Transverse colon (tissue), 4 donors: ENCODE results near the gene RELT. TPM values are rescaled to one million over a fixed set of nuclear protein-coding genes. Genes with fewer than 3 reads are reported as not detected.

Experiments
- DNase-seq: peaks from one replicate; pipeline ENCODE4 v3.0.0-alpha.2; 2019
- H3K27ac ChIP-seq, 4 donors: fragments of 200-600 bp; sonication (generic); 2 replicates each; pipeline ENCODE4 v1.5.1; 2016 to 2018; ENCODE audit warnings: inconsistent platforms in 4 of 4
- H3K27me3 ChIP-seq: fragments of 200-600 bp; sonication (generic); 2 replicates; pipeline ENCODE4 v1.5.1; 2017; ENCODE audit warnings: inconsistent platforms
- H3K36me3 ChIP-seq, 4 donors: fragments of 200-600 bp; sonication (generic); 2 replicates each; pipeline ENCODE4 v1.5.1; 2017 to 2019; ENCODE audit warnings: inconsistent platforms in 4 of 4
- H3K4me1 ChIP-seq, 4 donors: fragments of 200-600 bp; sonication (generic); 2 replicates each; pipeline ENCODE4 v1.5.1; 2017 to 2020; ENCODE audit warnings: inconsistent platforms in 4 of 4
- H3K4me3 ChIP-seq, 4 donors: fragments of 200-600 bp; sonication (generic); 1 replicate in 1 of 4; 2 replicates in 3 of 4; pipeline versions ENCODE4 v1.5.1 to v1.6.1; 2017 to 2019; ENCODE audit warnings: inconsistent platforms in 4 of 4
- H3K9me3 ChIP-seq, 2 donors: fragments of 200-600 bp; sonication (generic); 2 replicates each; pipeline ENCODE4 v1.5.1; 2017 to 2019; ENCODE audit warnings: inconsistent platforms in 2 of 2
- EP300 ChIP-seq: sonication (generic); formaldehyde crosslinking; IDR thresholded peaks from one replicate; pipeline ENCODE4 v1.6.1; 2017; ENCODE audit warnings: antibody characterized with exemption, low read depth
- POLR2A ChIP-seq: fragments of 450-650 bp; IDR thresholded peaks from one replicate; pipeline ENCODE4 v1.6.1; 2016; ENCODE audit warnings: antibody characterized with exemption, mild to moderate bottlenecking, moderate library complexity
- POLR2AphosphoS5 ChIP-seq, 3 donors: sonication (generic); formaldehyde crosslinking; IDR thresholded peaks; one replicate each; pipeline ENCODE4 v1.6.1; 2016; ENCODE audit warnings: antibody characterized with exemption in 3 of 3
- WGBS, 2 donors: methylation state at CpG; one replicate each; pipeline ENCODE4 v1.1.5; 2018; ENCODE audit warnings: low coverage in 1 of 2; 5-methylcytosine and 5-hydroxymethylcytosine counted together
- in situ Hi-C, 4 donors: fragments of 200-750 bp; cut with MboI; loops; one replicate each; pipeline versions ENCODE4 v1.15.0 to v1.15.1; 2017; ENCODE audit warnings: low sequenced_read_pairs in 3 of 4, low pct_ligation_motif_present in 1 of 4, low pct_unique_long_range_greater_than_20kb in 1 of 4
- intact Hi-C: fragments of 100-400 bp; cut with DNase I; formaldehyde crosslinking; loops from one replicate; pipeline ENCODE4 v1.15.1; 2023; ENCODE audit warnings: low total_unique reads
- total RNA-seq, 4 donors: library from RNA; depleted of rRNA; stranded (reverse); fragments of >200 nt; gene quantifications; one replicate each; pipeline ENCODE4 v1.1.0, GENCODE V29; 2016
- TF ChIP-seq, protein P1 (sequence below), 5 experiments: fragments of 200-600 bp in 3 of 5; fragments of 450-650 bp in 2 of 5; sonication (generic) in 3 of 5; IDR thresholded peaks; 1 replicate in 2 of 5; 2 replicates in 3 of 5; pipeline ENCODE4 v1.5.1; 2016 to 2017; ENCODE audit warnings: antibody characterized with exemption in 5 of 5, inconsistent platforms in 3 of 5, mild to moderate bottlenecking in 2 of 5, moderate library complexity in 1 of 5

The RELT gene
- total RNA-seq, 4 donors from 2014 or later, result 2.0 to 10.1 (median 6.1) TPM

DNA sequence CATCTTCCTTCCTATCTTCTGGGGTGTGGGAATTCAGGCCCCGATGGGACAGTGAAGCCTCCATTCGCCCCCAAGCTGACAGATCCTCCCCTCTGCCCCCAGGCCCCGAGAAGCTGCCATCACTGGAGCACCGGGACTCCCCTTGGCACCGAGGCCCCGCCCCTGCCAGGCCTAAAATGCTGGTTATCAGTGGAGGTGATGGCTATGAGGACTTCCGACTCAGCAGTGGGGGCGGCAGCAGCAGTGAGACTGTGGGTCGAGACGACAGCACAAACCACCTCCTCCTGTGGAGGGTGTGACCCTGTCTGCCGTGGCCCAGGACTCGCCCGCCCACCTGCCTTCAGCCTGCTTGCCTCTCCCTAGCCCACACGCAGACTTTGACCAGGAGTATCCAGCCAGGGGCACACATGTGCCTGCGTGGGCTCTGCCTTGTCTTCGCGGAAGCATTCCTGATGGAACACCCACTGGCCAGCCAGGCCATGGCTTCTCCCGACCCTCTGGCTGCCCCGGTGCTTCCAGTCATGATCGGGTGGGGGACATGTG, 8.6 kb upstream of the RELT start:
- H3K27ac ChIP-seq, result no peak overlapping the region
- peaks cover 0 to 5% (median 0%) of the 10 kb centered on the region in 4 donors for H3K4me1 ChIP-seq
- no peaks in the 10 kb centered on the region for H3K9me3 ChIP-seq
- no peak for DNase-seq
- in situ Hi-C loops, result no loop called here
- 80% methylated on average over 20 of the region's 20 CpGs; no CpG with 5 or more reads in 1 of the 2 donors for WGBS, 2 donors
- no peaks in the 10 kb centered on the region for H3K36me3 ChIP-seq
- no peaks in the 10 kb centered on the region for H3K27me3 ChIP-seq
- H3K4me3 ChIP-seq, result no peak overlapping the region
- intact Hi-C loops, result no loop called here
- TF ChIP-seq POLR2A, result no peak
- TF ChIP-seq POLR2AphosphoS5 (IDR thresholded peaks at IDR 0.05), result no peak
- TF ChIP-seq, protein P1, sequence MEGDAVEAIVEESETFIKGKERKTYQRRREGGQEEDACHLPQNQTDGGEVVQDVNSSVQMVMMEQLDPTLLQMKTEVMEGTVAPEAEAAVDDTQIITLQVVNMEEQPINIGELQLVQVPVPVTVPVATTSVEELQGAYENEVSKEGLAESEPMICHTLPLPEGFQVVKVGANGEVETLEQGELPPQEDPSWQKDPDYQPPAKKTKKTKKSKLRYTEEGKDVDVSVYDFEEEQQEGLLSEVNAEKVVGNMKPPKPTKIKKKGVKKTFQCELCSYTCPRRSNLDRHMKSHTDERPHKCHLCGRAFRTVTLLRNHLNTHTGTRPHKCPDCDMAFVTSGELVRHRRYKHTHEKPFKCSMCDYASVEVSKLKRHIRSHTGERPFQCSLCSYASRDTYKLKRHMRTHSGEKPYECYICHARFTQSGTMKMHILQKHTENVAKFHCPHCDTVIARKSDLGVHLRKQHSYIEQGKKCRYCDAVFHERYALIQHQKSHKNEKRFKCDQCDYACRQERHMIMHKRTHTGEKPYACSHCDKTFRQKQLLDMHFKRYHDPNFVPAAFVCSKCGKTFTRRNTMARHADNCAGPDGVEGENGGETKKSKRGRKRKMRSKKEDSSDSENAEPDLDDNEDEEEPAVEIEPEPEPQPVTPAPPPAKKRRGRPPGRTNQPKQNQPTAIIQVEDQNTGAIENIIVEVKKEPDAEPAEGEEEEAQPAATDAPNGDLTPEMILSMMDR (IDR thresholded peaks at IDR 0.05), result no peak
- no peak for TF ChIP-seq EP300

DNA sequence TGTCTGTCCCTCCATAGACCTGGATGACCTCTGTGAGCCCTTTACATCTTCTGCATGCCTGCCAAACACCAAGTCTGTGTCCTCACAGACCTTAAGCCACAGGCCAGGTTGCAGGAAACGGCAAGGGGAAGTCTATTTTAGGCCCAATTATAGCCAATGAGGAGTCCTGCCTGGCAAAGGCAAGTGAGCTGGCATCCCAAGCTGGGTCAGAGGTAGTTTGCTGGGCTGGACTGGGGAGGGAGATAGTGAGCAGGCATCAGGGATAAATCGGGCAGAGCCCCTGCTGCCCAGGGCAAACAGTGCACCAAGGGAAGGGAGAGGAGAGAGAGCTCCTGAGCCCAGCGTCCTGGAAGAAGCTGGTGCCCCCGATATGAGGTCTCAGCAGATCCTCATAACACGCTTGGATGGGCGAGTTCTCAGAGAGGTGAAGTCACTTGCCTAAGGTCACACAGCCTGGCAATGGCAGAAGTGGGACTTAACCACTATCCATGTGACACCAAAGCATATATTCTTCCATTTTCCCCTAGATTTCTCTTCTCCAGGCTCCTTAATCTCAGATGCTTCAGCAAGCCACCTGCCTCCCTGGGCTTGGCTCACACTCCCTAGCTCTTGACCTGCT, 3.7 kb upstream of the RELT start:
- WGBS, 2 donors, result 65% methylated on average over 6 of the region's 6 CpGs; no CpG with 5 or more reads in 1 of the 2 donors
- H3K27me3 ChIP-seq, result no peaks in the 10 kb centered on the region
- intact Hi-C loops, result no loop called here
- no peaks in the 10 kb centered on the region for H3K36me3 ChIP-seq
- H3K9me3 ChIP-seq, result no peaks in the 10 kb centered on the region
- no peak for DNase-seq
- no peak overlapping the region for H3K27ac ChIP-seq
- no peak overlapping the region for H3K4me3 ChIP-seq
- in situ Hi-C loops, result no loop called here
- TF ChIP-seq, protein P1 (IDR thresholded peaks at IDR 0.05), result no peak
- no peak for TF ChIP-seq POLR2AphosphoS5 (IDR thresholded peaks at IDR 0.05)
- TF ChIP-seq POLR2A, result no peak
- TF ChIP-seq EP300, result no peak
- H3K4me1 ChIP-seq, result peaks cover 0 to 18% (median 10%) of the 10 kb centered on the region in 4 donors

DNA sequence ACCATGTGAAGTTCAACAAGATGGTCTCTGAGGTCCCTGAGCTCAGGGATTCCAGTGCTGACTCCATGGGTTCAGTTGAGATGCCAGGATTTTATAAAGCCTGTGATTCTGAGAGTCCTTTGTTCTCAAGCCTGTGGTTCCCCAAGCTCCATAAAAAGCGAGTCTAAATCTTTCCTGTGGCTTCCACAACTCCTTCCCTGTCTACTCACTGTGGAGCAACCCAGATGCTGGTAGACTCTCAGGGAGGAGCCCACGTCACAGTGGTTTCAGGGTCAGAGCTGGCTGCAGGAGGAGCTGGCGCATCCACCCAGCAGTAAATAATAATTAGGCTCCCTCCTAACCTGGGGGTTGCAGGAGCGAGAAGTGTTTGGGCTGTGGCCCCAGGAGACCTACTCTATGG, 2.0 kb upstream of the RELT start:
- H3K4me3 ChIP-seq, result no peak overlapping the region
- 83% methylated on average over 4 of the region's 4 CpGs; no CpG with 5 or more reads in 1 of the 2 donors for WGBS, 2 donors
- DNase-seq, result no peak
- H3K36me3 ChIP-seq, result no peaks in the 10 kb centered on the region
- intact Hi-C loops (no loop called here), in situ Hi-C loops (no loop called here)
- H3K27ac ChIP-seq, result no peak overlapping the region
- no peaks in the 10 kb centered on the region for H3K27me3 ChIP-seq
- no peaks in the 10 kb centered on the region for H3K9me3 ChIP-seq
- TF ChIP-seq, protein P1 (IDR thresholded peaks at IDR 0.05), result no peak
- TF ChIP-seq EP300, result no peak
- TF ChIP-seq POLR2AphosphoS5 (IDR thresholded peaks at IDR 0.05), result no peak
- no peak for TF ChIP-seq POLR2A
- H3K4me1 ChIP-seq, result peaks cover 0 to 21% (median 12%) of the 10 kb centered on the region in 4 donors

DNA sequence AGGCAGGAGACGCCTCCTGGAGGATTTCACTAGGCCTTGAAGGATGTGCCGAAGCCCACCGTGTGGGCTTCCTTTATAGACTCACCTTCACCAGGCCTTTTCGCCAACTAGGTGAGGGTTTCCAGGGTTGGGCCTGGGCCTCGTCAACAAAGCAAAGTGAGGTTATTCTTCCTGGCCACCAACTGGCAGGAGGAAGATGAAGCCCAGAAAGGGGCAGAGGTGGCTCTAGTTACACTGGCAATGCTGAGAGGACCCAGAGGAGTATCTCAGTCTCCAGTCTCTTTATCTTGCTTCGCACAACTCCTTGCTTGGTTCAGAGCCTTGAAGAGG, 404 bp upstream of the RELT start:
- Histone ChIP-seq H3K27me3 (no peaks in the 10 kb centered on the region), H3K4me3 (peak overlapping the region in 3 of 4 donors; percentile 47 to 82 (median 68)), H3K36me3 (no peaks in the 10 kb centered on the region), H3K27ac (peak overlapping the region; percentile 85 to 92 (median 88)), H3K4me1 (peaks cover 0 to 27% (median 12%) of the 10 kb centered on the region in 4 donors), H3K9me3 (no peaks in the 10 kb centered on the region)
- intact Hi-C loops, result no loop called here
- no peak for DNase-seq
- no peak for TF ChIP-seq POLR2A
- no peak for TF ChIP-seq POLR2AphosphoS5 (IDR thresholded peaks at IDR 0.05)
- TF ChIP-seq EP300, result no peak
- TF ChIP-seq, protein P1 (IDR thresholded peaks at IDR 0.05), result no peak
- in situ Hi-C loops, result no loop called here
- WGBS, 2 donors, result 46 to 100% methylated on average over 1 to 6 of the region's 6 CpGs
